Cardiac muscle cell (in vitro differentiated cells and primary cell): ENCODE data around the gene ARPC4. TPM values are rescaled to one million over a fixed set of nuclear protein-coding genes. Genes with fewer than 3 reads are reported as not detected.
"Not testable (repeated sequence)": the region's sequence is repeated elsewhere in the genome, so short reads cannot be mapped to it uniquely, and the experiment has no call there.

ENCODE experiments used
- DNase-seq, 2 donors: peaks; one replicate each; pipeline versions ENCODE4 v3.0.0 to v3.0.0-alpha.2; 2010 to 2017; ENCODE audit warnings: low read depth in 1 of 2, low spot score in 1 of 2
- H3K27ac ChIP-seq: fragments of 200-600 bp; sonication (generic); 2 replicates; pipeline ENCODE4 v1.5.1; 2016
- H3K27me3 ChIP-seq: fragments of 200-600 bp; sonication (generic); 2 replicates; pipeline ENCODE4 v1.6.0; 2016; ENCODE audit warnings: control low read depth
- H3K36me3 ChIP-seq: fragments of 200-600 bp; sonication (generic); 2 replicates; pipeline ENCODE4 v1.5.1; 2016; ENCODE audit warnings: control low read depth
- H3K4me1 ChIP-seq: fragments of 200-600 bp; sonication (generic); 2 replicates; pipeline ENCODE4 v1.8.1; 2017; ENCODE audit warnings: low read depth, mild to moderate bottlenecking, mixed run types
- H3K4me3 ChIP-seq: fragments of 200-600 bp; sonication (generic); 2 replicates; pipeline ENCODE4 v1.5.1; 2016; ENCODE audit warnings: mild to moderate bottlenecking
- H3K9me3 ChIP-seq: fragments of 200-600 bp; sonication (generic); 2 replicates; pipeline ENCODE4 v1.5.1; 2017; ENCODE audit warnings: low read depth, mild to moderate bottlenecking, control low read depth
- polyA plus RNA-seq: library from polyadenylated mRNA; unstranded; fragments of >200 nt; fragmentation: Nextera tagmentation; extraction: Ambion mirVana; gene quantifications from 2 replicates; pipeline ENCODE4 v1.2.1, GENCODE V29; 2016
- total RNA-seq: library from RNA; depleted of rRNA; stranded (reverse); fragments of >200 nt; gene quantifications from 2 replicates; pipeline ENCODE4 v1.2.3, GENCODE V29; 2016
- TF ChIP-seq, protein P1 (sequence below): IDR thresholded peaks from 2 replicates; pipeline ENCODE4 v1.5.1; 2012; ENCODE audit warnings: low read depth, mild to moderate bottlenecking, low read length

Gene ARPC4
- total and polyA plus RNA-seq, 2 experiments from 2014 or later: 114 to 138 TPM

DNA sequence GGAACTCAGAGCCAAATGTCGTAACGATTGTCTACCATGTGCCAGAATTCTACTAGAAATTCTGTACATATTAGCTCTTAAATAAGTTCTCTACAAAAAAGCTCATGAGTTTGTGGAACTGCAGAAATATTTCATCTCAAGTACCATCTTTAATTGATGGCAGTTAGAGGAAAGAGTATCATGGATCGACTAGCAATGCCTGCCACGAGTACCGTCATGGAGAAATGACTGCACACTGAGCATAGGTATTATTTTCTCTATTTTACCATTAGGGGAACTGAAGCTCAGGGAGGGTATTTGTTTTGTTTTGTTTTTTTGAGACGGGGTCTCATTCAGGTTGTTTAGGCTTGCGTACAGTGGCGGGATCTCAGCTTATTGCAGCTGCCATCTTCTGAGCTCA is 48.1 kb downstream of the ARPC4 start:
- H3K4me1 ChIP-seq: no peaks in the 10 kb centered on the region
- TF ChIP-seq, protein P1, sequence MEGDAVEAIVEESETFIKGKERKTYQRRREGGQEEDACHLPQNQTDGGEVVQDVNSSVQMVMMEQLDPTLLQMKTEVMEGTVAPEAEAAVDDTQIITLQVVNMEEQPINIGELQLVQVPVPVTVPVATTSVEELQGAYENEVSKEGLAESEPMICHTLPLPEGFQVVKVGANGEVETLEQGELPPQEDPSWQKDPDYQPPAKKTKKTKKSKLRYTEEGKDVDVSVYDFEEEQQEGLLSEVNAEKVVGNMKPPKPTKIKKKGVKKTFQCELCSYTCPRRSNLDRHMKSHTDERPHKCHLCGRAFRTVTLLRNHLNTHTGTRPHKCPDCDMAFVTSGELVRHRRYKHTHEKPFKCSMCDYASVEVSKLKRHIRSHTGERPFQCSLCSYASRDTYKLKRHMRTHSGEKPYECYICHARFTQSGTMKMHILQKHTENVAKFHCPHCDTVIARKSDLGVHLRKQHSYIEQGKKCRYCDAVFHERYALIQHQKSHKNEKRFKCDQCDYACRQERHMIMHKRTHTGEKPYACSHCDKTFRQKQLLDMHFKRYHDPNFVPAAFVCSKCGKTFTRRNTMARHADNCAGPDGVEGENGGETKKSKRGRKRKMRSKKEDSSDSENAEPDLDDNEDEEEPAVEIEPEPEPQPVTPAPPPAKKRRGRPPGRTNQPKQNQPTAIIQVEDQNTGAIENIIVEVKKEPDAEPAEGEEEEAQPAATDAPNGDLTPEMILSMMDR: no peak
- no peak overlapping the region for H3K27ac ChIP-seq
- no peaks in the 10 kb centered on the region for H3K27me3 ChIP-seq
- no peaks in the 10 kb centered on the region for H3K9me3 ChIP-seq
- H3K4me3 ChIP-seq: no peak overlapping the region
- H3K36me3 ChIP-seq: peaks cover 8% of the 10 kb centered on the region
- DNase-seq: no peak

DNA sequence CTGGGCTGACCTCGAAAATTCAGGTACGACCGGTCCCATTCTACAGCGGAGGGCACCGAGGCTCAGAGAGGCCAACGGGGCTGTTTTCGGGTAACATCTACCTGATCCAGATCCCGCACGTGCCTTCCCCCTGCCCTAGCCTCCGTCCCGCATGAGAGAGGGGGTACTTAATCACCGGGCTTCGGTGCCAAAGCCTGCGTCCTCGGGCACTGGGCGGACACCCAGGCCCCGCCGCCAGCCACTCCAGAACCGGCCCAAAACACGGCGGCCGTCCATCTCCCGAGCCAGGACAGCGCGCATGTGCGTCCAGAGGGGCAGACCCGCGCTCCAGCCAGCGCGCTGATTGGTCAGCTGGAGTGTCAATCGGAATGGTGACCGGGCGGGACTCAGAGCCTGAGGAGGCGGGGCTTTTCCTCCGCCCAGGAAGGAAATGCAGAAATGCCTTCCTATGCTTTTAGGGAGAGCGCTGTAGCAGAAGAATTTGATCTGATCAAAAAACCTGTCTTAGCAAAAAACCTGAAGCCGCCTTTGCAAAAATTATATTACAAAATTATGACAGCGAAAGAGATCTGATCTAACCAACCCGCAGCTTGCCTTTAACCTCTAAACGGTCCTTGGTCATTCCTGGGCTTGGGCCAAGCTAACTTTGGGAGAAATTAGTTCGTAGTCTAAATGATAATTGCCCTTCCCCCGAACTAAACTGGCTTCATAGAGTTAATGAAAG is 51.0 kb downstream of the ARPC4 start, which contains the start of gene RPUSD3:
Gene RPUSD3, minus strand, starts transcription at position 294 of the 724 bp plus-strand sequence. Its CDS starts 18 bp downstream, at position 276.
- peak; percentile 96 to 97 for DNase-seq
- H3K27ac ChIP-seq: peak within 1 kb of the TSS; percentile 67

DNA sequence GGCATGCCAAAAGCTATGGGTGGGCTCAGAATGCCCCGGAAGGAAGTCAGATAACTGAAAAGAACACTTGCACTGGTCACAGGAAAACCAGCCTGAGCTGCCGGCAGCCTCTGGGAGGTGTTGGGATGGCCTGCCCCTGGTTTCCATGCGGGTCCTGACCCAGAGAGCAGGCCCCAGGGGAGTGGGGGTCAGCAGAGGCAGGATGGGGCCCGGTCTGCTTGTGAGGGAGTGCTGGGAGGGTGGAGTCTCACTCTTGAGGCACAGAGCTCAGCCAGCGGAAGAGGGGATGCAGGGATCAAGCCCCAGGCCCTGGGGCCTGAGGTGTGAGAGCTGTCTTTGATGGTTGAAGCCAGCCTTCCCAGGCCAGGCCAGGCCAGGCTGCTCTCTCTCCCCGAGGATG is 53.3 kb downstream of the ARPC4 start:
- H3K27ac ChIP-seq: no peak overlapping the region
- H3K27me3 ChIP-seq: no peaks in the 10 kb centered on the region
- no peaks in the 10 kb centered on the region for H3K9me3 ChIP-seq
- H3K4me1 ChIP-seq: no peaks in the 10 kb centered on the region
- DNase-seq: no peak
- TF ChIP-seq, protein P1: no peak
- H3K4me3 ChIP-seq: no peak overlapping the region
- no peaks in the 10 kb centered on the region for H3K36me3 ChIP-seq

More for the DNA sequence above, 51.0 kb downstream of the ARPC4 start, which contains the start of gene RPUSD3:
- TF ChIP-seq, protein P1: no peak
- Histone ChIP-seq H3K27me3 (no peaks in the 10 kb centered on the region), H3K36me3 (peaks cover 7% of the 10 kb centered on the region), H3K4me1 (no peaks in the 10 kb centered on the region), H3K9me3 (no peaks in the 10 kb centered on the region), H3K4me3 (peak within 1 kb of the TSS; percentile 62)

DNA sequence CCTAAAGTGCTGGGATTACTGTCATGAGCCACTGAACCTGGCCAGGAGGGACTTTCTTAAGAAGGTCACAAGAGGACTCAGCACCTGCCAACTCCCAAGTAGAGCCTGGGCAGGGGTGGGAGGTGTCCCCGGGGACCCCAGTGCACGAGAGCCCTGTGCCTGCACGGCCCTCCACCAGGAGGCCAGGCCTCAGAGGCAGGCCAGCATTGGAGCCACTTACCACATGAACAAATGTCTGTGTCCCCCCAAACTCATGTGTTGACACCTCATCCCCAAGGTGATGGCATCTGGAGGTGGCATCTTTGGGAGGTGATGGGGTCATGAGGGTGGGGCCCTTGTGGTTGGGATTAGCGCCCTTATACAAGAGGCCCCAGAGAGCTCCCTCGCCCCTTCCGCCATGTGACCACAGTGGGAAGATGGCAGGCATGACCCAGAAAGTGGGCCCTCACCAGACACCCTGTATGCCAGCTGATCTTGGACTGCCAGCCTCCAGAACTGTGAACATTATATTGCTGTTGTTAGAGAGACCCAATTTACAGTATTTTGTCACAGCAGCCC is 54.1 kb downstream of the ARPC4 start:
- TF ChIP-seq, protein P1: no peak
- H3K9me3 ChIP-seq: no peaks in the 10 kb centered on the region
- no peaks in the 10 kb centered on the region for H3K4me1 ChIP-seq
- no peak for DNase-seq
- no peaks in the 10 kb centered on the region for H3K27me3 ChIP-seq
- no peak overlapping the region for H3K27ac ChIP-seq
- H3K36me3 ChIP-seq: no peaks in the 10 kb centered on the region
- no peak overlapping the region for H3K4me3 ChIP-seq

DNA sequence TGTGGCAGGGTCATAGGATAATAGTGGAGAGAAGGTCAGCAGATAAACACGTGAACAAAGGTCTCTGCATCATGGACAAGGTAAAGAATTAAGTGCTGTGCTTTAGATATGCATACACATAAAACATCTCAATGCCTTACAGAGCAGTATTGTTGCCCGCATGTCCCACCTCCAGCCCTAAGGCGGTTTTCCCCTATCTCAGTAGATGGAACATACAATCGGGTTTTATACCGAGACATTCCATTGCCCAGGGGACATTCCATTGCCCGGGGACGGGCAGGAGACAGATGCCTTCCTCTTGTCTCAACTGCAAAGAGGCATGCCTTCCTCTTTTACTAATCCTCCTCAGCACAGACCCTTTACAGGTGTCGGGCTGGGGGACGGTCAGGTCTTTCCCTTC is 55.0 kb downstream of the ARPC4 start:
- H3K36me3 ChIP-seq, H3K4me3 ChIP-seq, H3K27me3 ChIP-seq, DNase-seq, H3K9me3 ChIP-seq, H3K27ac ChIP-seq, H3K4me1 ChIP-seq: not testable (repeated sequence)

DNA sequence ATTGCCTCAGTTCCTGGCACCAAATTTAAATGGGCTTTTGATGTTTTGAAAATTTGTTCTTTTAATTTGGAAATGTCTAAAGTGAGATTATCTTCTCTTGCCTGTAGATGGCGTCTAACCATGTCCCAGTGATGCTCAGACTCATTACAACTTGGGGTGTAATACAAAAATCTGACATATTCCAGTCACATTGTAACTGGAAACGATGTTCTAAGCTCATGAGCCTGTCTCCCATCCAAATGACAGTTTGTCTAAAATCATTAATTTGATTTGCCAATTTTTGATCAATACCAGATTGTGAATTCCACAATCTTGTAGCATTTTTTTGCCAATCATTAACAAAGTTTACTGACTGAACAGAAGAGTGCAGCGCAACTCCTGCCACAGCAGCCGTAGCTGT is 56.0 kb downstream of the ARPC4 start:
- not testable (repeated sequence) for H3K36me3 ChIP-seq, H3K27me3 ChIP-seq, H3K9me3 ChIP-seq, H3K4me3 ChIP-seq, H3K27ac ChIP-seq, H3K4me1 ChIP-seq
- DNase-seq: peak in 1 of 2 donors; percentile 60
- TF ChIP-seq, protein P1: peak; percentile 48

DNA sequence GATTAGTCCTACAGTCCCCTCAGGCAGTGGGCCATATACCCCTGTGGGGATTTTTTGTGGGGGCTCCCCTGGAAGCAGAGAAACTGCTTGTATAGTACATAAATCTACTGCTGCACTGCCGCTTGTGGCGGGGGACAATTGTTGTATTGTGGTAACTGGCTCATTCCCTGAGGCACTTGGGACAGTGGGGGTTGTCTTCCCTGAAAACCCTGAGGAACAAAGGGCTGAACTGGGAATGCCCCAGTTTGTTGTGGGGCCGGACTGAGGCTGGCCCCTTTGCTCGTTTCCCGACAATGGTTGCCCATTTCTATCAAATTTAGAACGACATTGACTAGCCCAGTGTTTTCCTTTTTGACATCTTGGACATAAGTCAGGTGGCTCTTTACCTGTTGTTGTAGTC is 58.5 kb downstream of the ARPC4 start:
- not testable (repeated sequence) for H3K27me3 ChIP-seq, H3K27ac ChIP-seq, H3K4me3 ChIP-seq, DNase-seq, H3K4me1 ChIP-seq, H3K9me3 ChIP-seq, H3K36me3 ChIP-seq

DNA sequence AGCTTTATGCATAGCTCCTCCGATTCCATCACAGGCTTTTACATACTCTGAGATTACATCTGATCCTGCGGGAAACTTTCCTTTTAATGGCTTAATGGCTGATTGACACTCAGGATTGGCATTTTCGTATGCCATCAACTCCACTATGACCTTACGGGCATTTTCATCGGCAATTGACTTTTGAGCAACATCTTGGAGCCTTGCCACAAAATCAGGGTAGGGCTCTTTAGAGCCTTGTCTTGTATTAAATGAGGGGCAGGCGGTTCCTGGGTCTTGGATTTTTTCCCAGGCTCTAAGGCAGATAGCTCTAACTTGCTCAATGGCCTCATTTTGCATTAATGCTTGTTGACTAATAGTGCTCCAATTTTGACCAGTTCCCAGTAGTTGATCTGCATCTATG is 59.0 kb downstream of the ARPC4 start:
- not testable (repeated sequence) for H3K4me3 ChIP-seq, H3K4me1 ChIP-seq, H3K9me3 ChIP-seq, H3K27me3 ChIP-seq, H3K27ac ChIP-seq, H3K36me3 ChIP-seq
- DNase-seq: peak in 1 of 2 donors; percentile 47
